Karpas-422 (cell line): ENCODE data around the gene SP140L. TPM values are rescaled to one million over a fixed set of nuclear protein-coding genes. Genes with fewer than 3 reads are reported as not detected.
"Not testable (repeated sequence)": the region's sequence is repeated elsewhere in the genome, so short reads cannot be mapped to it uniquely, and the experiment has no call there.

Experiments used
- DNase-seq: peaks from one replicate; pipeline ENCODE4 v3.0.0-alpha.2; 2015
- H2AFZ ChIP-seq: fragments of 200-600 bp; sonication (generic); 2 replicates; pipeline ENCODE4 v1.6.1; 2014; ENCODE audit warnings: antibody characterized with exemption, low read length, mixed read lengths
- H3K27ac ChIP-seq: fragments of 200-600 bp; sonication (generic); 2 replicates; pipeline ENCODE4 v1.5.1; 2014; ENCODE audit warnings: mild to moderate bottlenecking, low read length, moderate library complexity
- H3K27me3 ChIP-seq: fragments of 200-600 bp; sonication (generic); 2 replicates; pipeline ENCODE4 v1.6.1; 2014; ENCODE audit warnings: low read length, mixed read lengths
- H3K36me3 ChIP-seq: fragments of 200-600 bp; sonication (generic); 2 replicates; pipeline ENCODE4 v1.6.1; 2014; ENCODE audit warnings: low read length, mixed read lengths; ENCODE audit not compliant: insufficient read depth
- H3K4me1 ChIP-seq: fragments of 200-600 bp; sonication (generic); 2 replicates; pipeline ENCODE4 v1.6.1; 2014; ENCODE audit warnings: mild to moderate bottlenecking, low read length, mixed read lengths
- H3K4me2 ChIP-seq: fragments of 200-600 bp; sonication (generic); 2 replicates; pipeline ENCODE4 v1.6.1; 2014; ENCODE audit warnings: low read length, low read depth, mild to moderate bottlenecking; ENCODE audit not compliant: poor library complexity, severe bottlenecking
- H3K4me3 ChIP-seq: fragments of 200-600 bp; sonication (generic); 2 replicates; pipeline ENCODE4 v1.5.1; 2014; ENCODE audit warnings: mild to moderate bottlenecking, antibody characterized with exemption, low read length, mixed read lengths
- H3K79me2 ChIP-seq: fragments of 200-600 bp; sonication (generic); 2 replicates; pipeline ENCODE4 v1.6.1; 2014; ENCODE audit warnings: mild to moderate bottlenecking, low read length, mixed read lengths
- H3K9ac ChIP-seq: fragments of 200-600 bp; sonication (generic); 2 replicates; pipeline ENCODE4 v1.6.0; 2014; ENCODE audit warnings: low read length
- H3K9me2 ChIP-seq: fragments of 200-600 bp; sonication (generic), shearing (Covaris generic); replicated peaks from 2 replicates; pipeline ENCODE4 v1.6.0; 2014; ENCODE audit warnings: mild to moderate bottlenecking, low read length, moderate library complexity; ENCODE audit not compliant: insufficient read depth
- H3K9me3 ChIP-seq: fragments of 300-700, 200-600 bp; sonication (generic); 2 replicates; pipeline ENCODE4 v1.6.1; 2014; ENCODE audit warnings: low read length, mixed read lengths
- H4K20me1 ChIP-seq: fragments of 200-600 bp; sonication (generic); 2 replicates; pipeline ENCODE4 v1.6.1; 2014; ENCODE audit warnings: mild to moderate bottlenecking, antibody characterized with exemption, low read length, low read depth; ENCODE audit not compliant: insufficient read depth
- total RNA-seq: library from RNA; depleted of rRNA; stranded (reverse); fragments of >200 nt; shearing (Covaris generic); gene quantifications from 2 replicates; pipeline ENCODE4 v1.2.3, GENCODE V29; 2014; ENCODE audit warnings: low replicate concordance

The SP140L gene
- total RNA-seq, 1 experiment from 2014 or later: 17.0 TPM

DNA sequence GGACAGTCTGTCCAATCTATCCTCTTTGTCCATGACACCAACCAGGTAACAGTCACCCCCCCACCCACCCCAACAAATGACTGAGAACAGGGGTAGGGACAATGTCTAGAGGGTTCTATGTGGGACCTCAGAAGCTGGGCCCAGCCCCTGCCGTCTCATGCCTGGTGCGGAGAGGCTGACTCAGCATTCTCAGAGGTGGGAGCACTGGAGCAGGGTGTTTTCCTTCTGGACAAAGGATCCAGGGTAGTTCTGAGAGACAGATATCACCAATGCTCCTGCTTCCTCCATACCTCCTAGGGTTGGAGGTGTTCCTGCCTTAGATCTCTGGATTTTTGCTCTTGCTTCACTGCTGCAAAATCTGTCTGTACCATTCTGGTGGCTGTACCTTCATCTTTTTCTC, 55.1 kb downstream of the SP140L start:
- no peak overlapping the region for H2AFZ ChIP-seq
- no peak for DNase-seq
- H3K36me3 ChIP-seq: no peaks in the 10 kb centered on the region

GRCh38 chr2:230383453-230383852, 56.5 kb downstream of the SP140L start:
- DNase-seq: no peak
- no peaks in the 10 kb centered on the region for H3K9me2 ChIP-seq

More for the DNA sequence above, 55.1 kb downstream of the SP140L start:
- Histone ChIP-seq H3K9me2 (no peaks in the 10 kb centered on the region), H3K27ac (no peak overlapping the region), H3K4me1 (no peaks in the 10 kb centered on the region), H3K27me3 (no peaks in the 10 kb centered on the region), H3K9me3 (no peaks in the 10 kb centered on the region), H3K4me3 (no peak overlapping the region), H3K79me2 (no peaks in the 10 kb centered on the region), H4K20me1 (no peaks in the 10 kb centered on the region), H3K4me2 (no peak overlapping the region), H3K9ac (no peak overlapping the region)

DNA sequence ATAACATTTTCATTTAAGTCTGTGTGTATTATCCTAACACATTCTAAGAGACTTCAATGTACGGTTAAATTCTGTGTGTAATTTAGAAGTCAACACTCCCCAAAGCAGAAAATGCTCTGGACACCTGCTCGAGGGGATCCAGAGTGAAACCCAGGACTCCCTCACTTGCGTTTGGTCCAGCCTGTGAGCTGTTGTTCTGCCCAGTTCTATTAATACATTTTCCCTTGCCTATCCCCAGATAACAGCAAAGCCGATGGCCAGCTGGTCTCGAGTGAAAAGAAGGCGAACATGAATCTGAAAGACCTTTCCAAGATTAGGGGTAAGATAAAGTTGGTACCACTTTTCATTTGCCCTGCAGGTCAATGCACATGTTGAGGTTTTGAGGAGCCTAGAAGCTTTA, 58.0 kb downstream of the SP140L start:
- Histone ChIP-seq H3K27ac (no peak overlapping the region), H3K36me3 (peaks cover 4% of the 10 kb centered on the region), H3K4me2 (no peak overlapping the region)

More at GRCh38 chr2:230383453-230383852, 56.5 kb downstream of the SP140L start:
- H3K9ac ChIP-seq: no peak overlapping the region
- H2AFZ ChIP-seq: no peak overlapping the region
- H3K4me1 ChIP-seq: no peaks in the 10 kb centered on the region
- no peaks in the 10 kb centered on the region for H3K9me3 ChIP-seq
- H3K79me2 ChIP-seq: no peaks in the 10 kb centered on the region
- H3K4me3 ChIP-seq: no peak overlapping the region
- no peaks in the 10 kb centered on the region for H4K20me1 ChIP-seq
- H3K4me2 ChIP-seq: no peak overlapping the region
- no peak overlapping the region for H3K27ac ChIP-seq
- no peaks in the 10 kb centered on the region for H3K27me3 ChIP-seq
- no peaks in the 10 kb centered on the region for H3K36me3 ChIP-seq

GRCh38 chr2:230394301-230394700, 67.3 kb downstream of the SP140L start:
- Histone ChIP-seq H3K9ac (no peak overlapping the region), H3K27me3 (no peaks in the 10 kb centered on the region), H2AFZ (no peak overlapping the region), H3K27ac (no peak overlapping the region), H3K4me3 (no peak overlapping the region), H3K4me2 (no peak overlapping the region), H4K20me1 (no peaks in the 10 kb centered on the region), H3K4me1 (peaks cover 13% of the 10 kb centered on the region), H3K9me3 (no peaks in the 10 kb centered on the region; the same call in 1 of the 2 replicates), H3K79me2 (no peaks in the 10 kb centered on the region), H3K9me2 (no peaks in the 10 kb centered on the region), H3K36me3 (peaks cover 44% of the 10 kb centered on the region)
- no peak for DNase-seq

More for the DNA sequence above, 58.0 kb downstream of the SP140L start:
- H3K4me1 ChIP-seq: no peaks in the 10 kb centered on the region
- H3K27me3 ChIP-seq: no peaks in the 10 kb centered on the region
- H4K20me1 ChIP-seq: no peaks in the 10 kb centered on the region
- H3K9me2 ChIP-seq: no peaks in the 10 kb centered on the region
- H3K79me2 ChIP-seq: no peaks in the 10 kb centered on the region
- H3K4me3 ChIP-seq: no peak overlapping the region
- H3K9me3 ChIP-seq: no peaks in the 10 kb centered on the region
- DNase-seq: no peak
- H3K9ac ChIP-seq: no peak overlapping the region
- H2AFZ ChIP-seq: no peak overlapping the region

DNA sequence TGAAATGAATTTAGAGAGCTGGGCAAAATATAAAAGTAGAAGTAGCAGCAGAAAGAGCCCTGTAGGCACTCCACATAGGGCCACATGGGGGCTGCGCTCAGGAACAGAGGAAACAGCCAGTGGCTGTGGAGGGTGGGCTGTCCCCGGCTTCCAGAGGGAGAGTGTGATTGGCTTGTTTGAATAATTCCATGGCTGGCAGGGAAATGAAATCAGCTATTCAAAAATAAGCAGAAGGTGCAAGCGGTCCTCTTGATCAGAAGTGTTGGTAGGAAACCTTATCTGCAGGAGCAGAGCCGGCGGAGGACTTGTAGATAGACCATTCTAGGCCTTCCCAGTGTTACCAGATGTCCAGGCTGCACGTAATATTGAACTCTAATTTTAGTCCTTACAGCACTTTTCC, 71.7 kb downstream of the SP140L start:
- H2AFZ ChIP-seq, H3K79me2 ChIP-seq, H3K9ac ChIP-seq, H3K27me3 ChIP-seq, H3K9me2 ChIP-seq, H3K27ac ChIP-seq, H4K20me1 ChIP-seq, DNase-seq, H3K4me2 ChIP-seq, H3K4me3 ChIP-seq, H3K9me3 ChIP-seq: not testable (repeated sequence)
- peaks cover 31% of the 10 kb centered on the region for H3K36me3 ChIP-seq
- peaks cover 13% of the 10 kb centered on the region for H3K4me1 ChIP-seq

- Histone ChIP-seq H3K4me3 (no peak overlapping the region), H3K9ac (no peak overlapping the region), H3K79me2 (no peaks in the 10 kb centered on the region), H3K27me3 (no peaks in the 10 kb centered on the region), H3K4me2 (no peak overlapping the region), H3K9me2 (no peaks in the 10 kb centered on the region), H3K4me1 (peaks cover 13% of the 10 kb centered on the region), H3K27ac (no peak overlapping the region), H2AFZ (no peak overlapping the region), H3K36me3 (peaks cover 19% of the 10 kb centered on the region; the same call in 1 of the 2 replicates), H4K20me1 (no peaks in the 10 kb centered on the region), H3K9me3 (no peaks in the 10 kb centered on the region; the same call in 1 of the 2 replicates)
- DNase-seq: no peak
These were observed 73.0 kb downstream of the SP140L start for GRCh38 chr2:230400041-230400440.

DNA sequence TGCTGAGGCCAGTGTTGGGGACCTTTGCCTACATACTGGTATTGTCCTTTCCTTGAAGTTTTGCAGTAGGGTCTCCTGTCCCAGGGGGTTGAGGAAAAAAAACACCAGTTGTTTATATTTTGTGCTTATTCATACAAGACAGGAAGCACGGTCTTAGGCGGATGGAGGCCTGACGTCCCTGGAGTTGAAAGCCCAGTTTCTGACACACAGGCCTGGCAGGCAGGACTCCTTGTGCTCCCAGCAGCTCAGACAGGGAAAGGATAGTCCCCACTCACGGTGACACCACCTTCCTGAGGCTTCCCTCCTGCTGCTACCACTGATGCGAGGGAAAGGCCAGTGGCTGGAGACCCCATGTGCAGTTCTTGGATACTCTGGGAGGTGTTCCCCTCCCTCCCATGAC, 73.5 kb downstream of the SP140L start:
- Histone ChIP-seq H3K9me2 (no peaks in the 10 kb centered on the region), H3K9me3 (no peaks in the 10 kb centered on the region; the same call in 1 of the 2 replicates), H3K27ac (no peak overlapping the region), H3K4me3 (no peak overlapping the region), H3K4me2 (no peak overlapping the region), H3K79me2 (no peaks in the 10 kb centered on the region), H3K4me1 (peaks cover 13% of the 10 kb centered on the region), H4K20me1 (no peaks in the 10 kb centered on the region), H3K27me3 (no peaks in the 10 kb centered on the region), H2AFZ (no peak overlapping the region), H3K36me3 (peaks cover 15% of the 10 kb centered on the region; the same call in 1 of the 2 replicates), H3K9ac (no peak overlapping the region)
- DNase-seq: no peak

- H3K4me2 ChIP-seq, H3K27me3 ChIP-seq, H3K9me2 ChIP-seq, H4K20me1 ChIP-seq, DNase-seq, H3K4me3 ChIP-seq, H3K79me2 ChIP-seq, H3K36me3 ChIP-seq, H3K9me3 ChIP-seq, H3K9ac ChIP-seq, H2AFZ ChIP-seq, H3K27ac ChIP-seq: not testable (repeated sequence)
- peaks cover 13% of the 10 kb centered on the region for H3K4me1 ChIP-seq
These were observed 74.0 kb downstream of the SP140L start for GRCh38 chr2:230401026-230401425.

- no peaks in the 10 kb centered on the region for H3K79me2 ChIP-seq
- H3K9ac ChIP-seq: no peak overlapping the region
- no peaks in the 10 kb centered on the region for H4K20me1 ChIP-seq
- DNase-seq: no peak
- no peaks in the 10 kb centered on the region for H3K27me3 ChIP-seq
- no peaks in the 10 kb centered on the region for H3K4me1 ChIP-seq
- H3K36me3 ChIP-seq: peaks cover 6% of the 10 kb centered on the region; the same call in 1 of the 2 replicates
- H3K4me3 ChIP-seq: no peak overlapping the region
- no peaks in the 10 kb centered on the region for H3K9me2 ChIP-seq
- H3K4me2 ChIP-seq: no peak overlapping the region
- no peak overlapping the region for H2AFZ ChIP-seq
- H3K9me3 ChIP-seq: no peaks in the 10 kb centered on the region
- H3K27ac ChIP-seq: no peak overlapping the region
These were observed 76.8 kb downstream of the SP140L start for GRCh38 chr2:230403746-230404145.
